ENCODE measurements around the gene THYN1. TPM values are rescaled to one million over a fixed set of nuclear protein-coding genes. Genes with fewer than 3 reads are reported as not detected.

Gene THYN1
- total RNA-seq, 1 experiment from 2014 or later: 33.4 TPM

- DNase-seq (ENCODE audit: unreplicated experiment): no peak
- BruUV-seq (replicated peaks): no TSS peak
- Mint-ChIP-seq H3K27ac (ENCODE audit: low read depth, unreplicated experiment) (no peak overlapping the region), H3K27me3 (ENCODE audit: insufficient read depth, unreplicated experiment) (no peaks in the 10 kb centered on the region), H3K9me3 (ENCODE audit: unreplicated experiment) (no peaks in the 10 kb centered on the region), H3K4me1 (ENCODE audit: insufficient read depth, unreplicated experiment) (no peaks in the 10 kb centered on the region), H3K4me3 (ENCODE audit: unreplicated experiment) (no peak overlapping the region), H3K36me3 (ENCODE audit: insufficient read depth, unreplicated experiment) (peaks cover 20% of the 10 kb centered on the region)
- intact Hi-C loops (cut with micrococcal nuclease): no loop called here
- POLR2A ChIA-PET: interaction anchor here (0.6 to 1.7 kb wide), 4 partner anchors 8 to 14 kb away, joined by 3 to 4 read pairs (median 3); no protein-coding TSS in a partner anchor
- TF ChIP-seq CTCF (IDR thresholded peaks at IDR 0.05; ENCODE audit: unreplicated experiment): no peak
- CTCF ChIA-PET: interaction anchor here (0.6 to 1.4 kb wide), 3 partner anchors 21 to 70 kb away, joined by 3 read pairs; no protein-coding TSS in a partner anchor
These were observed 12.6 kb downstream of the THYN1 start for GRCh38 chr11:134240592-134240991.

GRCh38 chr11:134238956-134239355, 14.2 kb downstream of the THYN1 start:
- TF ChIP-seq CTCF (IDR thresholded peaks at IDR 0.05; ENCODE audit: unreplicated experiment): no peak
- Mint-ChIP-seq H3K27me3 (ENCODE audit: insufficient read depth, unreplicated experiment) (no peaks in the 10 kb centered on the region), H3K27ac (ENCODE audit: low read depth, unreplicated experiment) (no peak overlapping the region), H3K4me1 (ENCODE audit: insufficient read depth, unreplicated experiment) (no peaks in the 10 kb centered on the region), H3K4me3 (ENCODE audit: unreplicated experiment) (no peak overlapping the region), H3K36me3 (ENCODE audit: insufficient read depth, unreplicated experiment) (peaks cover 21% of the 10 kb centered on the region), H3K9me3 (ENCODE audit: unreplicated experiment) (no peaks in the 10 kb centered on the region)
- intact Hi-C loops (cut with micrococcal nuclease): no loop called here
- ChIA-PET CTCF (interaction anchor here (0.7 to 1.0 kb wide), 2 partner anchors 9 to 16 kb away, joined by 3 to 4 read pairs; no protein-coding TSS in a partner anchor), POLR2A (interaction anchor here (1.9 to 2.4 kb wide), 2 partner anchors 13 to 14 kb away, joined by 5 to 8 read pairs; partner anchors contain the start of gene VPS26B)
- DNase-seq (ENCODE audit: unreplicated experiment): no peak
- no TSS peak for BruUV-seq (replicated peaks)

- DNase-seq (ENCODE audit: unreplicated experiment): no peak
- TF ChIP-seq CTCF (IDR thresholded peaks at IDR 0.05; ENCODE audit: unreplicated experiment): no peak
- intact Hi-C loops (cut with micrococcal nuclease): no loop called here
- ChIA-PET CTCF (interaction anchor here (0.6 kb wide), 1 partner anchor 74 kb away, joined by 4 read pairs; no protein-coding TSS in a partner anchor), POLR2A (interaction anchor here (2.4 kb wide), 1 partner anchor 14 kb away, joined by 8 read pairs; no protein-coding TSS in a partner anchor)
- peak overlapping the region; percentile 28 for H3K27ac Mint-ChIP-seq (ENCODE audit: low read depth, unreplicated experiment)
- no TSS peak for BruUV-seq (replicated peaks)
- H3K36me3 Mint-ChIP-seq (ENCODE audit: insufficient read depth, unreplicated experiment): peaks cover 14% of the 10 kb centered on the region
- H3K27me3 Mint-ChIP-seq (ENCODE audit: insufficient read depth, unreplicated experiment): no peaks in the 10 kb centered on the region
- H3K4me3 Mint-ChIP-seq (ENCODE audit: unreplicated experiment): no peak overlapping the region
- no peaks in the 10 kb centered on the region for H3K9me3 Mint-ChIP-seq (ENCODE audit: unreplicated experiment)
- H3K4me1 Mint-ChIP-seq (ENCODE audit: insufficient read depth, unreplicated experiment): no peaks in the 10 kb centered on the region
These were observed 15.6 kb downstream of the THYN1 start for GRCh38 chr11:134237557-134237922.

- no peak for DNase-seq (ENCODE audit: unreplicated experiment)
- peak overlapping the region; percentile 28 for H3K27ac Mint-ChIP-seq (ENCODE audit: low read depth, unreplicated experiment)
- no peak for TF ChIP-seq CTCF (IDR thresholded peaks at IDR 0.05; ENCODE audit: unreplicated experiment)
- intact Hi-C loops (cut with micrococcal nuclease): no loop called here
- no peak overlapping the region for H3K4me3 Mint-ChIP-seq (ENCODE audit: unreplicated experiment)
- ChIA-PET CTCF (interaction anchor here (0.6 kb wide), 1 partner anchor 73 kb away, joined by 4 read pairs; no protein-coding TSS in a partner anchor), POLR2A (no interaction called here)
- no peaks in the 10 kb centered on the region for H3K27me3 Mint-ChIP-seq (ENCODE audit: insufficient read depth, unreplicated experiment)
- no peaks in the 10 kb centered on the region for H3K4me1 Mint-ChIP-seq (ENCODE audit: insufficient read depth, unreplicated experiment)
- H3K9me3 Mint-ChIP-seq (ENCODE audit: unreplicated experiment): no peaks in the 10 kb centered on the region
- BruUV-seq (replicated peaks): no TSS peak
- H3K36me3 Mint-ChIP-seq (ENCODE audit: insufficient read depth, unreplicated experiment): peaks cover 14% of the 10 kb centered on the region
These were observed 16.2 kb downstream of the THYN1 start for GRCh38 chr11:134236834-134237556.

Data from MCF 10A (cell line).